Suprapubic skin (tissue), 4 donors: Measurements from ENCODE around the gene KCNH4. TPM values are rescaled to one million over a fixed set of nuclear protein-coding genes. Genes with fewer than 3 reads are reported as not detected.

ENCODE experiments used
- DNase-seq, 2 donors: peaks; one replicate each; pipeline ENCODE4 v3.0.0-alpha.2; 2019; ENCODE audit warnings: low spot score in 2 of 2
- H3K27ac ChIP-seq: fragments of 200-600 bp; sonication (generic); one replicate; pipeline ENCODE4 v1.5.1; 2019
- H3K27me3 ChIP-seq: fragments of 200-600 bp; sonication (generic); one replicate; pipeline ENCODE4 v1.5.1; 2019
- H3K36me3 ChIP-seq: fragments of 200-600 bp; sonication (generic); one replicate; pipeline ENCODE4 v1.5.1; 2019
- H3K4me1 ChIP-seq: fragments of 200-600 bp; sonication (generic); one replicate; pipeline ENCODE4 v1.5.1; 2019
- H3K4me3 ChIP-seq: fragments of 200-600 bp; sonication (generic); one replicate; pipeline ENCODE4 v1.5.1; 2019; ENCODE audit warnings: mild to moderate bottlenecking
- H3K9me3 ChIP-seq: fragments of 200-600 bp; sonication (generic); one replicate; pipeline ENCODE4 v1.5.1; 2019
- EP300 ChIP-seq: sonication (generic); formaldehyde crosslinking; IDR thresholded peaks from one replicate; pipeline ENCODE4 v1.6.1; 2017; ENCODE audit warnings: antibody characterized with exemption
- POLR2A ChIP-seq, 2 donors: fragments of 450-650 bp; IDR thresholded peaks; one replicate each; pipeline ENCODE4 v1.6.1; 2017; ENCODE audit warnings: antibody characterized with exemption in 2 of 2, mild to moderate bottlenecking in 2 of 2, moderate library complexity in 2 of 2
- POLR2AphosphoS5 ChIP-seq, 3 donors: sonication (generic); formaldehyde crosslinking; IDR thresholded peaks; one replicate each; pipeline ENCODE4 v1.6.1; 2017; ENCODE audit warnings: antibody characterized with exemption in 3 of 3
- WGBS: methylation state at CpG from one replicate; pipeline ENCODE4 v1.1.5; 2018; 5-methylcytosine and 5-hydroxymethylcytosine counted together
- total RNA-seq, 4 donors: library from RNA; depleted of rRNA; stranded (reverse); fragments of >200 nt; gene quantifications; one replicate each; pipeline ENCODE4 v1.1.0, GENCODE V29; 2016
- TF ChIP-seq, protein P1 (sequence below), 2 donors: fragments of 200-600 bp in 1 of 2; fragments of 450-650 bp in 1 of 2; sonication (generic) in 1 of 2; IDR thresholded peaks; one replicate each; pipeline ENCODE4 v1.5.1; 2016 to 2019; ENCODE audit warnings: antibody characterized with exemption in 2 of 2, mild to moderate bottlenecking in 1 of 2, moderate library complexity in 1 of 2

Gene KCNH4
- total RNA-seq, 4 donors from 2014 or later = not detected

DNA sequence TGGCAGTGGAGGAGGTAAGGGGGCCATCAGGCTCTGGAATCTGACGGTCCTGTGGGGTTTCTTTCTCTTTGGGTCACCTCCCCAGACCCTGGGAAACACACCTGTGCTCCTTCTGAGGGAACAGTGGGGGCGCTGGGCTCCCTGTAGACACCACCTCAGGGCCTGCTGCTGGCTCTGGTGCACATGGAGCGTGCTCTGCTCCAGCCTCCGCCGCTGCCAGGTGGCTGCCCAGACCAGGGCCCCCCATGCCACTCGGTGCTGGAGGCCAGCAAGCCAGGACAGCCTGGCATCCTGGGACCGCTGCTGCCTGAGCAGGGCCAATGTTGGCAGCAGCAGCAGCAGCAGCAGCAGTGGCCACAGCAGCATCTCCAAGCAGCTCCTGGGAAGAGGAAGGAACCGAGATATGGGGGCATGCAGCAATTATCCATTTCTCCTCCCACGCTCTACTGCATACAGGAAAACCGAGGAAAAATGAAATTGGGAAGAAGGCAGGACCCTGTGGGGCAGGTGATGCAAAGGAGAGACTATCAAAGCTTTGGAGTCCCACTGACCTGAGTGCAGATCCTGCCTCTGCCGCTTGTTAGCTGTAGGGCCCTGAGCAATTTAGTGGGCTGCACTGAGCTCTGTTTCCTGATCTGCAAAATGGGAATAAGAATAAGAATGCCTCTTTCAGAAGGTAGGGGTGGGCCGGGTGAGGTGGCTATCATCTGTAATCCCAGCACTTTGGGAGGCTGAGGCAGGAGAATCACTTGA is 12.4 kb upstream of the KCNH4 start:
- Histone ChIP-seq H3K27ac (no peak overlapping the region), H3K36me3 (no peaks in the 10 kb centered on the region), H3K4me1 (peaks cover 16% of the 10 kb centered on the region), H3K4me3 (peak overlapping the region; percentile 76), H3K27me3 (no peaks in the 10 kb centered on the region), H3K9me3 (no peaks in the 10 kb centered on the region)
- TF ChIP-seq POLR2A (IDR thresholded peaks at IDR 0.05) (no peak), POLR2AphosphoS5 (IDR thresholded peaks at IDR 0.05) (no peak), EP300 (no peak)
- TF ChIP-seq, protein P1, sequence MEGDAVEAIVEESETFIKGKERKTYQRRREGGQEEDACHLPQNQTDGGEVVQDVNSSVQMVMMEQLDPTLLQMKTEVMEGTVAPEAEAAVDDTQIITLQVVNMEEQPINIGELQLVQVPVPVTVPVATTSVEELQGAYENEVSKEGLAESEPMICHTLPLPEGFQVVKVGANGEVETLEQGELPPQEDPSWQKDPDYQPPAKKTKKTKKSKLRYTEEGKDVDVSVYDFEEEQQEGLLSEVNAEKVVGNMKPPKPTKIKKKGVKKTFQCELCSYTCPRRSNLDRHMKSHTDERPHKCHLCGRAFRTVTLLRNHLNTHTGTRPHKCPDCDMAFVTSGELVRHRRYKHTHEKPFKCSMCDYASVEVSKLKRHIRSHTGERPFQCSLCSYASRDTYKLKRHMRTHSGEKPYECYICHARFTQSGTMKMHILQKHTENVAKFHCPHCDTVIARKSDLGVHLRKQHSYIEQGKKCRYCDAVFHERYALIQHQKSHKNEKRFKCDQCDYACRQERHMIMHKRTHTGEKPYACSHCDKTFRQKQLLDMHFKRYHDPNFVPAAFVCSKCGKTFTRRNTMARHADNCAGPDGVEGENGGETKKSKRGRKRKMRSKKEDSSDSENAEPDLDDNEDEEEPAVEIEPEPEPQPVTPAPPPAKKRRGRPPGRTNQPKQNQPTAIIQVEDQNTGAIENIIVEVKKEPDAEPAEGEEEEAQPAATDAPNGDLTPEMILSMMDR (IDR thresholded peaks at IDR 0.05) = no peak
- no peak for DNase-seq
- WGBS = 65% methylated on average over 6 of the region's 12 CpGs

DNA sequence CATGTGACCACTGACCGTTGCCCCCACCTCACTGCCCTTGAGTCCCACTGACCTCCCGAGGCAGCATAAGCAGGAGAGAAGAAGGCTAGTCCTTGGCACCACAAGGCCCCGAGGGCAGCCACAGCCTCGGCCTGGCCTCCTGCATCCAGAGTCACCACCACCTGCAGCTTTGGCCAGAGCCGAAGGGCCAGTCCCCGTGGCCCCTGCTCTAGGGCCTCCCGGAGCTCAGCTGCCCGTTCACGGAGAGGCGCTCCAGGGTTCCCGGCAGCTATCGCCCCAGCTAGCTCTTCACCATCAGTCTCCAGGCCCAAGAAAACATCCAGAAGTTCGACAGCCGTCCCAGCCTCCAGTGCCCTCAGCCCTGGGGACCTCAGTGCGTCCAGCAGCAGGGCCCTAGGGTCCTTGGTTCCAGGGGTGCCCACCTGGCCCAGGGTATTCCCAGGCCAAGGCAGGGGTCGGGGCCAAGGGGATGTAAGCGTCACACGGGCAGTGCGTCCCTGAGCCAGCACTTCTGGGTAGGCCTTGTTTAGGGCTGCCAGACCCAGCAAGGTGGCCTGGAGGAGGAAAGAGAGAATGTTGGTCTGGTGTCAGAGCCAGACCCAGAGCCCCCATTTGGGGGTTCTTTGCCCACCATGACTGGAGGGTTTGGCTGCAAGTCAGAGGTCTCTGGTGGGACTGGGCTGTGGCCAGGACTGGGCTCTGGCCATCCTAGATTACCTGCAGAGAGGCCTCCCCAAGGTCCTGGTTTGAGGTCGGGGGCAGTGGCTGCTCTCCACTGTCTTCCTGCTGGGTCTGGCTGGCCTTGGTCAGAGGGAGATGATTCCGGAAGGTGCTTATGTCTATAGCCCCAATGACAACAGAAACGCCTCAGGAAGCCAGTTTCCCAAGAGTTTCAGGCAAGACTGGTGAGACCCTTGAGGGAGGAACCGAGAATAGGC is 11.5 kb upstream of the KCNH4 start:
- no peaks in the 10 kb centered on the region for H3K27me3 ChIP-seq
- 87% methylated on average over 12 of the region's 23 CpGs for WGBS
- DNase-seq = peak in 1 of 2 donors; percentile 60
- no peak overlapping the region for H3K4me3 ChIP-seq
- TF ChIP-seq POLR2AphosphoS5 (IDR thresholded peaks at IDR 0.05) = no peak
- TF ChIP-seq POLR2A (IDR thresholded peaks at IDR 0.05) = no peak
- TF ChIP-seq EP300 = no peak
- TF ChIP-seq, protein P1 (IDR thresholded peaks at IDR 0.05) = no peak
- peaks cover 16% of the 10 kb centered on the region for H3K4me1 ChIP-seq
- H3K36me3 ChIP-seq = no peaks in the 10 kb centered on the region
- no peak overlapping the region for H3K27ac ChIP-seq
- H3K9me3 ChIP-seq = no peaks in the 10 kb centered on the region

DNA sequence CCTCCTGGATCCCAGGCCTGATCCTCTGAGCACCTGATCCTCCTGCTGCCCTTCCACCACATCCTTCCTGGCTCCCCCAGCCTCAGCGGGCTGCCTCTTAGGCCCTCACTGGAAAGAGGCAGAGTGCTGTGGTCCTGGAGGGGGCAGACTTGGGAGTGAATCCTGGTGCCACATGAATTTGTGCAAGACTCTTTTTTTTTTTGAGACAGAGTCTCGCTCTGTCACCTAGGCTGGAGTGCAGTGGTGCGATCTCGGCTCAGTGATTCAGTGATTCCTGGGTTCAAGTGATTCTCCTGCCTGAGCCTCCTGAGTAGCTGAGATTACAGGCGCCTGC is 10.3 kb upstream of the KCNH4 start:
- 99% methylated on average over 5 of the region's 5 CpGs for WGBS
- DNase-seq = no peak
- Histone ChIP-seq H3K9me3 (no peaks in the 10 kb centered on the region), H3K36me3 (no peaks in the 10 kb centered on the region), H3K4me1 (peaks cover 16% of the 10 kb centered on the region), H3K27ac (no peak overlapping the region), H3K27me3 (no peaks in the 10 kb centered on the region), H3K4me3 (no peak overlapping the region)
- no peak for TF ChIP-seq EP300
- no peak for TF ChIP-seq POLR2AphosphoS5 (IDR thresholded peaks at IDR 0.05)
- TF ChIP-seq POLR2A (IDR thresholded peaks at IDR 0.05) = no peak
- TF ChIP-seq, protein P1 (IDR thresholded peaks at IDR 0.05) = no peak

DNA sequence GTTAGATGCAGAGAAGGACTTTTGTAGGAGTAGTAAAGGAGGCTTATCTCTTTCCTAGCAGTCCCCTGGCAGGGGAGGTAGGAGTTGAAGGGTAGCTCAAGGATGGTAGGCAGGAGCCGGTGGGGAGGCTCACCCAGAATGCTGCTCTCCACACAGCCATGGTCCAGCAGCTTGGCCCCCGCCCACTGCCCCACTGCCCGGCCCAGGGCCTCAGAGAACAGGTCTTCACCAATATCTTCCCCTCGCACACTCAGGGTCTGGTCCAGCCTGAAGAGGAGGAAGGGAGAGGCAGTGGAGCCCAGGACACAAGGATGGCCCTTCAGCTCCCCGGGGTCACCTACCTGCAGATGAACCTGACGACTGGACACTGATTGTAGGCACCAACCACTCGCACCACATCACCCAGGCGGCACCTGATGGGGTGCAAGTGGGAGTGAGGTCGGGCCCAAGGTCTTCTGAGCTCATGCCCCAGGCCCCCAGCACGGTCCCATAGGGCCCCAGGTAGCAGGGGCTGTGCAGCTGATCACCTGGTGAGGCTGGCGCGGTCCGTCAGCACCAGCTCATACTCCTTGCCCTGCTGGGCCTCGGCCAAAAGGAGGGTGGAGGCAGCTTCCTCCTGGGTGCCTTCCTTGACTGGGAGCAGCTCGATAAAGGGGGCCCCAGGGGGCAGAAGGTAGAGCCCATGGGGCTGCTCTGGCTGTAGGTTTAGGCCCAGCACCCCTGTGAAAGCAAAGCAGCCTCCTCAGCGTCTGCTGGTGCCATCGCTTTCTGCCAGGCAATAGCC is 9.7 kb upstream of the KCNH4 start:
- Histone ChIP-seq H3K4me3 (no peak overlapping the region), H3K4me1 (peaks cover 16% of the 10 kb centered on the region), H3K27me3 (peaks cover 3% of the 10 kb centered on the region), H3K27ac (no peak overlapping the region), H3K36me3 (no peaks in the 10 kb centered on the region), H3K9me3 (no peaks in the 10 kb centered on the region)
- no peak for TF ChIP-seq POLR2A (IDR thresholded peaks at IDR 0.05)
- TF ChIP-seq EP300 = no peak
- no peak for TF ChIP-seq POLR2AphosphoS5 (IDR thresholded peaks at IDR 0.05)
- TF ChIP-seq, protein P1 (IDR thresholded peaks at IDR 0.05) = no peak
- 77% methylated on average over 6 of the region's 17 CpGs for WGBS
- DNase-seq = no peak
